Testis (tissue), 2 donors: Measurements from ENCODE around the gene IGFBP1.

Source experiments
- CTCF ChIP-seq, 3 experiments: fragments of 450-650 bp in 2 of 3; fragments of 200-600 bp in 1 of 3; sonication (generic) in 1 of 3; IDR thresholded peaks; one replicate each; pipeline ENCODE4 v1.5.1; 2016 to 2019; ENCODE audit warnings: antibody characterized with exemption in 3 of 3, mild to moderate bottlenecking in 2 of 3, moderate library complexity in 1 of 3
- POLR2A ChIP-seq: fragments of 450-650 bp; IDR thresholded peaks from one replicate; pipeline ENCODE4 v1.6.1; 2017; ENCODE audit warnings: antibody characterized with exemption, mild to moderate bottlenecking, moderate library complexity

GRCh38 chr7:45917064-45917463 lies 28.8 kb downstream of the IGFBP1 start:
- no peak for TF ChIP-seq CTCF (IDR thresholded peaks at IDR 0.05)
- TF ChIP-seq POLR2A, result no peak
